ENCODE data around the gene MAS1L.

The MAS1L gene

GRCh38 chr6:29487660-29488059 is at the start of gene MAS1L:
Gene MAS1L, minus strand, starts transcription at chr6:29487956. Its CDS starts 54 bp downstream, at chr6:29487902.
- DNase-seq: no peak

GRCh38 chr6:29532320-29532951 is 44.7 kb upstream of the MAS1L start:
- no peak for DNase-seq

GRCh38 chr6:29531668-29532067 is 43.9 kb upstream of the MAS1L start:
- DNase-seq: no peak

GRCh38 chr6:29530671-29531310 is 43.0 kb upstream of the MAS1L start:
- DNase-seq: no peak

GRCh38 chr6:29529956-29530355 is 42.2 kb upstream of the MAS1L start:
- DNase-seq: no peak

- no peak for DNase-seq
Observed at GRCh38 chr6:29528988-29529560, 41.3 kb upstream of the MAS1L start.

GRCh38 chr6:29528300-29528931 is 40.7 kb upstream of the MAS1L start:
- DNase-seq: no peak

- DNase-seq: no peak
Observed at GRCh38 chr6:29527564-29527963, 39.8 kb upstream of the MAS1L start.

GRCh38 chr6:29527126-29527525 is 39.4 kb upstream of the MAS1L start:
- no peak for DNase-seq

GRCh38 chr6:29525311-29525639 is 37.5 kb upstream of the MAS1L start:
- DNase-seq: no peak

GRCh38 chr6:29524444-29525310 is 36.9 kb upstream of the MAS1L start:
- DNase-seq: no peak

GRCh38 chr6:29524044-29524443 is 36.3 kb upstream of the MAS1L start:
- DNase-seq: no peak

- DNase-seq: no peak
Observed at GRCh38 chr6:29522227-29522626, 34.5 kb upstream of the MAS1L start.

GRCh38 chr6:29521006-29521680 is 33.4 kb upstream of the MAS1L start:
- no peak for DNase-seq

GRCh38 chr6:29520232-29520631 is 32.5 kb upstream of the MAS1L start:
- no peak for DNase-seq

GRCh38 chr6:29519291-29520010 is 31.7 kb upstream of the MAS1L start:
- DNase-seq: no peak

- no peak for DNase-seq
Observed at GRCh38 chr6:29517728-29518440, 30.1 kb upstream of the MAS1L start.

- no peak for DNase-seq
Observed at GRCh38 chr6:29517245-29517644, 29.5 kb upstream of the MAS1L start.

- peak; percentile 36 for DNase-seq
Observed at GRCh38 chr6:29516108-29516507, 28.4 kb upstream of the MAS1L start.

- no peak for DNase-seq
Observed at GRCh38 chr6:29510746-29511300, 23.1 kb upstream of the MAS1L start.

GRCh38 chr6:29510202-29510601 is 22.4 kb upstream of the MAS1L start:
- no peak for DNase-seq

All from fibroblast of upper back skin (primary cell).